Mesenchymal stem cell (in vitro differentiated cells and primary cell): ENCODE measurements around the gene KSR1. TPM values are rescaled to one million over a fixed set of nuclear protein-coding genes. Genes with fewer than 3 reads are reported as not detected.
A peak's percentile ranks its signal among the peaks of the same experiment; 100 is the strongest.

Experiments used
- DNase-seq: peaks from one replicate; pipeline ENCODE4 v3.0.0-alpha.2; 2013
- H2AFZ ChIP-seq: one replicate; pipeline ENCODE4 v1.6.1; 2013; ENCODE audit warnings: low read depth, mild to moderate bottlenecking, control low read depth, inconsistent platforms, low read length, moderate library complexity
- H2AK5ac ChIP-seq: 2 replicates; pipeline ENCODE4 v1.6.1; 2013; ENCODE audit warnings: low read length, moderate library complexity, mild to moderate bottlenecking, inconsistent platforms; ENCODE audit not compliant: severe bottlenecking
- H2BK120ac ChIP-seq: one replicate; pipeline ENCODE4 v1.6.1; 2013; ENCODE audit warnings: low read depth, mild to moderate bottlenecking, inconsistent platforms, low read length, moderate library complexity
- H2BK12ac ChIP-seq, 2 experiments: one replicate each; pipeline ENCODE4 v1.6.1; 2013; ENCODE audit warnings: inconsistent platforms in 2 of 2, low read length in 2 of 2, mild to moderate bottlenecking in 2 of 2, moderate library complexity in 2 of 2, control low read depth in 1 of 2
- H2BK15ac ChIP-seq: one replicate; pipeline ENCODE4 v1.6.1; 2013; ENCODE audit warnings: mild to moderate bottlenecking, low read depth, inconsistent platforms; ENCODE audit not compliant: poor library complexity, severe bottlenecking
- H2BK5ac ChIP-seq: 2 replicates; pipeline ENCODE4 v1.6.1; 2013; ENCODE audit warnings: low read depth, mild to moderate bottlenecking, low read length, control low read depth, inconsistent platforms; ENCODE audit not compliant: poor library complexity, severe bottlenecking
- H3K14ac ChIP-seq, 2 experiments: one replicate each; pipeline ENCODE4 v1.6.1; 2013; ENCODE audit warnings: inconsistent platforms in 2 of 2, low read length in 2 of 2, control low read depth in 1 of 2, mild to moderate bottlenecking in 1 of 2, moderate library complexity in 1 of 2
- H3K18ac ChIP-seq, 2 experiments: one replicate each; pipeline ENCODE4 v1.6.1; 2013; ENCODE audit warnings: inconsistent platforms in 2 of 2, low read length in 2 of 2, control low read depth in 1 of 2, low read depth in 1 of 2, mild to moderate bottlenecking in 1 of 2
- H3K23ac ChIP-seq, 2 experiments: one replicate each; pipeline ENCODE4 v1.6.1; 2013; ENCODE audit warnings: inconsistent platforms in 2 of 2, low read length in 2 of 2, mild to moderate bottlenecking in 2 of 2, moderate library complexity in 2 of 2, control low read depth in 1 of 2
- H3K27ac ChIP-seq: 2 replicates; pipeline ENCODE4 v1.5.1; 2013; ENCODE audit warnings: mild to moderate bottlenecking, moderate library complexity, low read length, control low read depth, inconsistent platforms; ENCODE audit not compliant: poor library complexity, severe bottlenecking
- H3K27me3 ChIP-seq, 2 experiments: 2 replicates each; pipeline versions ENCODE4 v1.6.1 to v1.7.0; 2013; ENCODE audit warnings: low read length in 2 of 2, mild to moderate bottlenecking in 2 of 2, moderate library complexity in 2 of 2, control low read depth in 1 of 2, inconsistent platforms in 1 of 2; ENCODE audit not compliant: control insufficient read depth in 1 of 2, insufficient read depth in 1 of 2
- H3K36me3 ChIP-seq, 2 experiments: 2 replicates each; pipeline versions ENCODE4 v1.6.1 to v1.7.0; 2013; ENCODE audit warnings: low read length in 2 of 2, control low read depth in 1 of 2, inconsistent platforms in 1 of 2, low read depth in 1 of 2, mild to moderate bottlenecking in 1 of 2; ENCODE audit not compliant: insufficient read depth in 2 of 2, control insufficient read depth in 1 of 2
- H3K4ac ChIP-seq, 2 experiments: one replicate each; pipeline ENCODE4 v1.6.1; 2013; ENCODE audit warnings: inconsistent platforms in 2 of 2, low read length in 2 of 2, mild to moderate bottlenecking in 2 of 2, moderate library complexity in 2 of 2, control low read depth in 1 of 2, low read depth in 1 of 2
- H3K4me1 ChIP-seq: 2 replicates; pipeline ENCODE4 v1.6.1; 2013; ENCODE audit warnings: low read depth, low read length, control low read depth; ENCODE audit not compliant: control insufficient read depth, insufficient read depth
- H3K4me2 ChIP-seq: 2 replicates; pipeline ENCODE4 v1.6.1; 2013; ENCODE audit warnings: low read length, mild to moderate bottlenecking, inconsistent platforms; ENCODE audit not compliant: poor library complexity, severe bottlenecking
- H3K4me3 ChIP-seq, 2 experiments: 2 replicates each; pipeline versions ENCODE4 v1.5.1 to v1.7.0; 2013; ENCODE audit warnings: low read length in 2 of 2, mild to moderate bottlenecking in 2 of 2, control low read depth in 1 of 2, low read depth in 1 of 2; ENCODE audit not compliant: insufficient read depth in 1 of 2
- H3K79me1 ChIP-seq: replicated peaks from 2 replicates; pipeline ENCODE4 v1.6.1; 2013; ENCODE audit warnings: mild to moderate bottlenecking, control low read depth, low read length, inconsistent platforms; ENCODE audit not compliant: poor library complexity, severe bottlenecking
- H3K9ac ChIP-seq: 2 replicates; pipeline ENCODE4 v1.7.0; 2013; ENCODE audit warnings: mild to moderate bottlenecking, low read length, moderate library complexity
- H3K9me3 ChIP-seq: 2 replicates; pipeline ENCODE4 v1.7.0; 2013; ENCODE audit warnings: mild to moderate bottlenecking, low read length; ENCODE audit not compliant: control insufficient read depth
- H4K8ac ChIP-seq: one replicate; pipeline ENCODE4 v1.6.1; 2013; ENCODE audit warnings: inconsistent platforms, mild to moderate bottlenecking, low read length, moderate library complexity
- H4K91ac ChIP-seq: one replicate; pipeline ENCODE4 v1.6.1; 2013; ENCODE audit warnings: mild to moderate bottlenecking, low read length, inconsistent platforms
- WGBS: methylation state at CpG from one replicate; pipeline ENCODE4 v1.1.7; 2013; ENCODE audit warnings: mixed read lengths; 5-methylcytosine and 5-hydroxymethylcytosine counted together
- polyA plus RNA-seq, 2 experiments: library from polyadenylated mRNA; stranded (reverse); fragments of 200-250 nt; gene quantifications; one replicate each; pipeline ENCODE4 v1.2.3, GENCODE V29; 2013

Gene KSR1
- 20.6 TPM for polyA plus RNA-seq (2013, experiment 1 of 2)
- 20.0 TPM for polyA plus RNA-seq (2013, experiment 2 of 2)

DNA sequence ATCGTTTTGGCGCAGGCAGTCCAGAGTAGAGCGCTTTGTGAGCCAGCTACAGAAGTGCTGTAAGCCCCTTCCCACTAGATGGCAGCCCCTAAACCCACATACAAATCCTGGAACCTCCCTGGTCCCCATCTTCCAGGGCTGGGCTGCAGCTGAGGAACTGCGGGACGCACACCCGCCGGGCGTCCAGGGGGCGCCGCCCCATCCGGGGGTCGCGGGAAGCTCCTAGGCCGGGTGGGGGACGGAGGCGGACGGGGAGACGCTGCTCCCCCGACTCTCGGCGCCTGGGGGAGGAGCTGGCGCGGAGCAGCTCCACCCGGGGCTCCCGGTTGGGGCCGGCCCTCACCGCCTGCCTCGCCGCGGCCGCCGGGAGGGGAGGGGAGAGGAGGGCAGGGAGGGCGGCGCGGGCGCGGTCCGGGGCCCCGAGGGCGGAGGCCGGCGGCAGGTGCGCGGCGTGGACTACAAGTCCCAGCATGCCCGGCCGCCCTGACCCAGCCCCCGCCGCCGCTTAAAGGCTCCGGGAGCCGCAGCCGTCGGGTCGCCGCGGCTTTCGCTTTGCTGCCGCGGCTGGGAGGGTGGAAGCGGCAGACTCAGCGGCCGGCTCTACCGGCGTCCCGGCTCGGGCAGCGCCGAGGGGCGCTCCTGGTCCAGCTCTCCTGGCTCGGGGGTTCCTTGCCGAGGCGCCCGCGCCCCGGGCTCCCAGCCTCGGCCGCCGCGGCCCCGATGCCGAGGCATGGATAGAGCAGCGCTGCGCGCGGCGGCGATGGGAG is at the start of gene KSR1:
Gene KSR1, plus strand, starts transcription at position 535 of the 767 bp plus-strand sequence. Its CDS starts 196 bp downstream, at position 731.
- H3K9ac ChIP-seq, result peak within 1 kb of the TSS; percentile 84
- H3K9me3 ChIP-seq, result no peaks in the 10 kb centered on the region
- H3K4me1 ChIP-seq, result peaks cover 23% of the 10 kb centered on the region
- no peak within 1 kb of the TSS for H4K8ac ChIP-seq
- no peaks in the 10 kb centered on the region for H3K27me3 ChIP-seq
- peak within 1 kb of the TSS; percentile 80 for H2BK15ac ChIP-seq
- peak; percentile 75 for DNase-seq
- H3K4me3 ChIP-seq, result peak within 1 kb of the TSS; percentile 67 to 77
- H3K27ac ChIP-seq, result no peak within 1 kb of the TSS
- H2BK5ac ChIP-seq, result no peak within 1 kb of the TSS
- peaks cover 7% of the 10 kb centered on the region for H3K79me1 ChIP-seq
- H3K14ac ChIP-seq, result peak within 1 kb of the TSS in 1 of 2 experiments; percentile 96
- peak within 1 kb of the TSS; percentile 73 for H2AFZ ChIP-seq
- peak within 1 kb of the TSS in 1 of 2 experiments; percentile 56 for H3K4ac ChIP-seq
- H3K23ac ChIP-seq, result peak within 1 kb of the TSS; percentile 20 to 38
- peak within 1 kb of the TSS; percentile 0 to 90 for H3K18ac ChIP-seq
- H2AK5ac ChIP-seq, result no peak within 1 kb of the TSS
- 2% methylated on average over 61 of the region's 88 CpGs for WGBS
- H3K36me3 ChIP-seq, result peaks cover 0 to 2% of the 10 kb centered on the region in 2 experiments
- H2BK120ac ChIP-seq, result no peak within 1 kb of the TSS
- peak within 1 kb of the TSS; percentile 43 for H4K91ac ChIP-seq
- H2BK12ac ChIP-seq, result peak within 1 kb of the TSS in 1 of 2 experiments; percentile 21
- peak within 1 kb of the TSS; percentile 93 for H3K4me2 ChIP-seq

GRCh38 chr17:27407916-27408864 is 48.1 kb upstream of the KSR1 start:
- no peak overlapping the region for H3K27ac ChIP-seq
- H2BK5ac ChIP-seq, result no peak overlapping the region
- H3K79me1 ChIP-seq, result no peaks in the 10 kb centered on the region
- no peak overlapping the region for H2AFZ ChIP-seq
- H3K4me2 ChIP-seq, result no peak overlapping the region
- no peak overlapping the region for H3K4ac ChIP-seq
- no peak overlapping the region for H2BK12ac ChIP-seq
- DNase-seq, result peak; percentile 60
- H3K36me3 ChIP-seq, result no peaks in the 10 kb centered on the region
- H3K9me3 ChIP-seq, result no peaks in the 10 kb centered on the region
- peaks cover 0 to 2% of the 10 kb centered on the region in 2 experiments for H3K27me3 ChIP-seq
- peak overlapping the region in 1 of 2 experiments; percentile 57 for H3K14ac ChIP-seq
- no peak overlapping the region for H3K9ac ChIP-seq
- no peak overlapping the region for H4K91ac ChIP-seq
- H3K23ac ChIP-seq, result no peak overlapping the region
- no peak overlapping the region for H2BK120ac ChIP-seq
- no peak overlapping the region for H2BK15ac ChIP-seq
- peak overlapping the region in 1 of 2 experiments; percentile 26 for H3K4me3 ChIP-seq
- 47% methylated on average over 6 of the region's 6 CpGs for WGBS
- no peak overlapping the region for H3K18ac ChIP-seq
- H3K4me1 ChIP-seq, result peaks cover 12% of the 10 kb centered on the region
- H4K8ac ChIP-seq, result no peak overlapping the region
- no peak overlapping the region for H2AK5ac ChIP-seq

- no peak overlapping the region for H3K27ac ChIP-seq
Measured at GRCh38 chr17:27408891-27409290, 47.4 kb upstream of the KSR1 start.

More at GRCh38 chr17:27408891-27409290, 47.4 kb upstream of the KSR1 start:
- Histone ChIP-seq H3K27me3 (peaks cover 0 to 9% of the 10 kb centered on the region in 2 experiments), H3K18ac (no peak overlapping the region), H3K4me2 (no peak overlapping the region), H3K4me3 (peak overlapping the region in 1 of 2 experiments; percentile 26), H2BK5ac (no peak overlapping the region), H2AK5ac (no peak overlapping the region), H3K36me3 (no peaks in the 10 kb centered on the region), H2BK15ac (no peak overlapping the region), H3K4ac (no peak overlapping the region), H3K9me3 (no peaks in the 10 kb centered on the region), H3K79me1 (no peaks in the 10 kb centered on the region), H3K4me1 (peaks cover 12% of the 10 kb centered on the region), H4K91ac (no peak overlapping the region), H2BK120ac (no peak overlapping the region), H2BK12ac (no peak overlapping the region), H3K23ac (no peak overlapping the region), H2AFZ (no peak overlapping the region), H4K8ac (no peak overlapping the region), H3K9ac (no peak overlapping the region), H3K14ac (no peak overlapping the region)
- 63% methylated on average over 3 of the region's 4 CpGs for WGBS
- peak; percentile 44 for DNase-seq
